Adrenal gland (tissue), 5 donors: ENCODE measurements around the gene TMEM244.

Source experiments
- POLR2A ChIP-seq, 2 donors: fragments of 450-650 bp; IDR thresholded peaks; one replicate each; pipeline ENCODE4 v1.6.1; 2017; ENCODE audit warnings: antibody characterized with exemption in 2 of 2, mild to moderate bottlenecking in 2 of 2, moderate library complexity in 1 of 2
- TF ChIP-seq, protein P1 (sequence below), 6 experiments: fragments of 450-650 bp in 4 of 6; fragments of 200-600 bp in 2 of 6; sonication (generic) in 1 of 6; IDR thresholded peaks; 1 replicate in 5 of 6; 2 replicates in 1 of 6; pipeline versions ENCODE4 v1.5.1 to v1.8.0; 2016 to 2021; ENCODE audit warnings: antibody characterized with exemption in 6 of 6, mild to moderate bottlenecking in 2 of 6, moderate library complexity in 1 of 6
- donor health status: DM: no; HTN: no; CAD: no.

DNA sequence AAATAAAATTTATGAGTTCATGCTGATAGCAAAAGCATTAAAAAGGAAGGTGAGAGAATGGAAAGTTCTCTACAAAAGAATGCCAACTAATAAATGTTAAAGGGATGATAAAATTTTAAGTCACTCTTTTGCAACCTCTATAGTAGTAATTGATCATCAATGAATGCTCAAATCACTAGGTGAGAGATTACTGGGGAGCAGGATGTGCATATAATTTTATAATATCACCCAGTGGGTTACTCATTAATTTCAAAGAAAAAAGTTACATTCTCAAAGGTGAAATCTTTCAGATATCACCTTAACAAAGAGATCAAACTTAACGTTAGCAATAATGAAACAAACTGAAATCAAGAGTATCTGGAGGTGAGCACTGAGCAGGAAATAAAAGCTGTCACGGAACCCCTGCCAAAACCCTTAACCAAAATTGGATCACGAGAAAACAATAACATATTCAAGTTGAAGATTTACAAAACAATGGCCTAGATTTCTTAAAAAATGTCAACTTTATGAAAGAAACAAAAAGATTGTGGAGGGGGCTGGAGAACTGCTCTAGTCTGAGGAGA lies 45.5 kb upstream of the TMEM244 start:
- TF ChIP-seq, protein P1, sequence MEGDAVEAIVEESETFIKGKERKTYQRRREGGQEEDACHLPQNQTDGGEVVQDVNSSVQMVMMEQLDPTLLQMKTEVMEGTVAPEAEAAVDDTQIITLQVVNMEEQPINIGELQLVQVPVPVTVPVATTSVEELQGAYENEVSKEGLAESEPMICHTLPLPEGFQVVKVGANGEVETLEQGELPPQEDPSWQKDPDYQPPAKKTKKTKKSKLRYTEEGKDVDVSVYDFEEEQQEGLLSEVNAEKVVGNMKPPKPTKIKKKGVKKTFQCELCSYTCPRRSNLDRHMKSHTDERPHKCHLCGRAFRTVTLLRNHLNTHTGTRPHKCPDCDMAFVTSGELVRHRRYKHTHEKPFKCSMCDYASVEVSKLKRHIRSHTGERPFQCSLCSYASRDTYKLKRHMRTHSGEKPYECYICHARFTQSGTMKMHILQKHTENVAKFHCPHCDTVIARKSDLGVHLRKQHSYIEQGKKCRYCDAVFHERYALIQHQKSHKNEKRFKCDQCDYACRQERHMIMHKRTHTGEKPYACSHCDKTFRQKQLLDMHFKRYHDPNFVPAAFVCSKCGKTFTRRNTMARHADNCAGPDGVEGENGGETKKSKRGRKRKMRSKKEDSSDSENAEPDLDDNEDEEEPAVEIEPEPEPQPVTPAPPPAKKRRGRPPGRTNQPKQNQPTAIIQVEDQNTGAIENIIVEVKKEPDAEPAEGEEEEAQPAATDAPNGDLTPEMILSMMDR (IDR thresholded peaks at IDR 0.05): no peak
- TF ChIP-seq POLR2A (IDR thresholded peaks at IDR 0.05): no peak
